HPDE6-E6E7 (cell line): ENCODE measurements around the gene FBXW11.
"Not testable (repeated sequence)": the region's sequence is repeated elsewhere in the genome, so short reads cannot be mapped to it uniquely, and the experiment has no call there.

Experiments used
- DNase-seq: peaks from one replicate; pipeline ENCODE4 v3.0.0; 2011; ENCODE audit warnings: missing footprints; ENCODE audit errors: extremely low spot score

FBXW11 gene

DNA sequence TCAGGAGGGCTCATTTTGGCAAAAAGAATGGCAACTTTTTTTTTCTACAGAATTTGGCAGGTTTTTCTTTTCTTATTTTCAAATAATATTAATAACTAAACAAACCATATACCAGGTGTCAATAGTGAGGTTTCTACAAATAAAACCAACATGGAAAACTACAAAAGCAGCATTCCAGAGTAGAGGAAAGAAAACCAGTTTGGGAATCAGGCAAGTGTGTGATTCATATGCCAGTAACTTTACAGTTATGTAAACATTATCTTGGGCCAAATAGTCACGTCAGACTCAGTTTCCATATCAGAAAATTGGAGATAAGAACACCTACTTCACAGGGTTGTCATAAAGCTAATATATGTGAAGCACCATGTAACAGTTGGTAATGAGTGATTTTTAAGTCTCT lies 51.7 kb downstream of the FBXW11 start:
- DNase-seq: no peak

DNA sequence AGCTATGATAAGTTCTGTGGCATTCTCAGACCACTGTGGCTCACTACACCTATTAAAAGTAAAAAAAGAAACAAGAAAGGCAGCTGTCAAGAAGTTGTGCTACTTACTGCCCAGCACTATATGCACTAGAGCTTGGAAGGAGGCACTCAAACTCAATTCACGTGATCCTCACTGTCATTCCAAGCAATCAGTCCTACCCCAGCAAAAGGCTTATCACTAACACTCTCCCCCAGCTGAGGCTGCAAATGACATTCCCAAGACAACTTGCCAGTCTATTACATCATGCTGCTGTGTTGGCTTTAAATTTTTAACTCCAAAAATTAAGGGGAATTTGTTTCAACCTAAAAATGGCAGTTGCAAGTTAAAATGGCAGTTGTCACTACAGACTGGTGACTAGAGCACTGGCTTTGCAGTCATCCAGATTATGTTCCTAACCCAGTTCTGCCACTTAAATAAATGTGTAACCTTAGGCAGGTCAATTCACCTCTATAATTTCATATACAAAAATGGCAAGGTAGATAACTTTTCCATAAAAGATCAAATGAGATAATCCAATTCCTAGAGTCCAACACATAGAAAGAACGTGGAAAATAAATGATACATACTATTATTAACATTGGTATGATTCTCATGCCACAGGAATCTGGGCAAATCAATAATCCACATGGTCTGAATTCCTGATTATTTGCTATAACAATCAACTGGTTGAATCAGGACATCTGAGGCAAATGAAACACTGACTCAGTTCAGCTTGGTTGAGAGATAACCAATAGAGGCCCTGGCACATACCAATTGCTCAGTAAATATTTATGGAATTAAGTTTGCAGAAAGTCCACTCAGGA lies 52.4 kb downstream of the FBXW11 start:
- no peak for DNase-seq

DNA sequence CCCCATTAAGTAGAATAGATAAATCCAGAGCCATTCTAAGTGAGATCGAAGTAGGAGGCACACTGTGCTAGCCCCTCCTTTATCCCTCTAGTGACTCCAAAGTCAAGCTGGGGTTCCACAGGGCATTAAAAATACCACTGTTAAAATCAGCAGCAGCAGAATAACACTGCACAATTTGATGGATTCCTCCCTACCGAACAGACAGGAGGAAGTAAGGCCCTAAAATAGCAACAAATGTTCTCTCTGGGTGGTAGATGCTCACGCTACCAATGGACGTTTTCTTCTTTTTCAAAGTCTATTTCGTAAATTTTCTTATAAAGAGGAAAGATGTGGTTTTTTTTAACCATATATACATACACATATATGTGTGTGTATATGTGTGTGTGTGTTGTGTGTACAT lies 54.4 kb downstream of the FBXW11 start:
- DNase-seq: no peak

DNA sequence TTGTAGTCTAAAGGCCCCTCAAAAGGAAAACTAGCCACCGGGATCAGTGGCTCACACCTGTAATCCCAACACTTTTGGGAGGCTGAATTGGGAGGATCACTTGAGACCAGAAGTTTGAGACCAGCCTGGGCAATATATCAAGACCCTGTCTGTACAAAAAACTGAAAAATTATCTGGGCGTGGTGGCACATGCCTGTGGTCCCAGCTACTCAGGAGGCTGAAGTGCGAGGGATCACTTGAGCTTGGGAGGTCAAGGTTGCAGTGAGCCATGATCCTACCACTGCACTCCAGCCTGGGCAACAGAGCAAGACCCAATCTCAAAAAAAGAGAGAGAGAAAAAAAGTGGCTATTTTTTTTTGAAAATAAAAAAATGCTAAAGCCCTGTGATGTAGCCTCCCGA lies 55.2 kb downstream of the FBXW11 start:
- no peak for DNase-seq

DNA sequence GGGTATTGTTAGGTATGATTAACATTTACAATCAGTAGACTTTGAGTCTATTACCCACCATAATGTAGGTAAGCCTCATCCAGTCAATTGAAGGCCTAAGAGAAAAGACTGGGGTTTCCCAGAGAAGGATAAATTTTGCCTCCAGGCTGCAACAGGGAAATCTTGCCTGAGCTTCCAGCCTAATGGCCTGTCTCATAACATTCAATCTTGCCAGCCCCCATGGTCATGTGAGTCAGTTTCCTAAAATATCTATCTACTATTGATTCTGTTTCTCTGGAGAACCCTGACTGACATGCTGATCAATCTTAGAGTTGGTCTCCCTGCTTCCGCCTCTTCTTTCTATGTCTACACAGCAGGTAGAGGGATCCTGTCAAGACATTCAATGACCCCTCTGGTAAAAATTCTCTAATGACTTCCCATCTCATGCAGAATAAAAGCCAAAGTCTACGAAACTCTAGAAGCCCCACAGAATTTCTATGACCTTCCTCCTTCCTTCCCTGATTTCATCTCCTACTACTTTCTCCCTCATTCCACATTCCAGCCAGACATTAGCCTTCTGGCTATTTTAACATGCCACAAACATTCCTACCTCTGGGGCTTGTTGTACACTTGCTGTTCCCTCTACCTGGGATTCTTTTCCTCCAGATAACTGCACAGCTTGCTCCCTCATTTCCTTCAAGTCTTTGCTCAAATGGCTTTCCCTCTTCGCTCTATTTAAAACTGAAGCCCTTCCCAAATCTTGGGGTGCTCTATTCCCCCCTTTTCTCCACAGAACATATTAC lies 60.2 kb downstream of the FBXW11 start:
- no peak for DNase-seq

DNA sequence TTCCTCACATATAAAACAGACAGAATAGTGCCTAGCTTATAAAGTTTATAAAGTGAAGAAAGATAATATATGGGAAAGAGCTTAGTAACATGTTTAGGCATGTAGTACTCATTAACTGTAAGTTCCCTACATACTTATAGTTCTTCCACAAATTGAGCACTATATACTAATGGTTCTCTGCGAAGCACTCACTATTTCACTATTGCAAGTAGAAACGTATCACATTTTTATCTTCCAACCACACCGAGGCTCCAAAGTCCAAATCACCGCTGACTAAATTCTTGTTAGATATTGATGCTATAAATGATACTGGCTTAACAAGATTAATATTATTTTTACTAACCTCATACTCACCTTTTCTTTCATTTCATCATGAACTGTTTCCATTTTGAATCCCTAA lies 61.0 kb downstream of the FBXW11 start:
- DNase-seq: no peak

DNA sequence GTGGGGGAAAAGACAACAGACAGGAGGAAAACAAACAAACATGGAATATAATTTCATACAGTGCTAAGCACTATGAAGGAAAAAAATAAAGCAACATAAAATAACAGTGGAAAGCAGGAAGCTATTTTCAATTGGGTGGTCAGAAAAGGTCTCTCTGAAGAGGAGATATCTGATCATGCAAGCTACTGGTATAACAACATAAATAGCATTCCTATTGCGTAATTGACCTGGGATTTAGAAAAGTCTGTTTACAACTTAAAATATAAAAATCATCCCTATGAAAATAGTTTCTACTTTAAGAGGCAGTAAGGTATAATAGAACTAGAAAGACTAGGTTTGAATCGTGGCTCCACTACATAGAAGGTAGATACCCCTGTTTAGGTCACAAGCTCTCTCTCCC lies 61.4 kb downstream of the FBXW11 start:
- DNase-seq: no peak

DNA sequence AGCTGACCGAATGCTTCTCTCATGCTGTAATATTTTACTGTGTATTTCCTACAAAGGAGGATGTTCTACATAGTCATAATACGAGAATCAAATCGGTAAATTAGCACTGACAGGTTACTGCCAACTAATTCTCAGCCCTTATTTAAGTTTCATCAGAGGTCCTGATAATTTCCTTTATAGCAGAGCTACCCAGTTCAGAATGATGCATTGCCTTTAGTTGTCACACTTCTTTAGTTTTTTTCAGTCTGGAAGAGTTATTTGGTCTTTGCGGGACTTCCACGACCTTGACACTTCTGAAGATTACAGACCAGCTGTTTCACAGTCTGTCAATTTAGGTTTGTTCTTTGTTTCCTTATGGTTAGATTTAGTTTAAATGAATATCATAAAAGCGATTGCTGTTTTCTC lies 64.3 kb downstream of the FBXW11 start:
- not testable (repeated sequence) for DNase-seq

DNA sequence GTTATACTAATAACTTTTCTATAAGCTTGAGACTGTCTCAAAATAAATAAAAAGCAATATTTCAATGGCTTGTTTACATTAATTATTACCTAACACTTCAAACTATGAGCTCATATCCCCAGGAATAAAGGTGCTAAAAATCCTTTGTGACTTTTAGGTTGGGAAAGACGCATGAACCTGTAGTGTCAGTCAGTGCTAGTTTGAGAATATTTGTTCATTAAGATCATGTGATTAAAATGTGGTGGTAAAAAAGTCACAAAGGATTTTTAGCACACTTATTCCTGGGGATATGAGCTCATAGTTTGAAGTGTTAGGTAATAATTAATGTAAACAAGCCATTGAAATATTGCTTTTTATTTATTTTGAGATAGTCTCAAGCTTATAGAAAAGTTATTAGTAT lies 64.8 kb downstream of the FBXW11 start:
- DNase-seq: not testable (repeated sequence)

DNA sequence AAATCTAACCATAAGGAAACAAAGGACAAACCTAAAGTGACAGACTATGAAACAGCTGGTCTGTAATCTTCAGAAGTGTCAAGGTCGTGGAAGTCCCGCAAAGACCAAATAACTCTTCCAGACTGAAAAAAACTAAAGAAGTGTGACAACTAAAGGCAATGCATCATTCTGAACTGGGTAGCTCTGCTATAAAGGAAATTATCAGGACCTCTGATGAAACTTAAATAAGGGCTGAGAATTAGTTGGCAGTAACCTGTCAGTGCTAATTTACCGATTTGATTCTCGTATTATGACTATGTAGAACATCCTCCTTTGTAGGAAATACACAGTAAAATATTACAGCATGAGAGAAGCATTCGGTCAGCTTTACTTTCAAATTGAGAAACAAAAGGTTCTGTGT lies 65.2 kb downstream of the FBXW11 start:
- DNase-seq: not testable (repeated sequence)

DNA sequence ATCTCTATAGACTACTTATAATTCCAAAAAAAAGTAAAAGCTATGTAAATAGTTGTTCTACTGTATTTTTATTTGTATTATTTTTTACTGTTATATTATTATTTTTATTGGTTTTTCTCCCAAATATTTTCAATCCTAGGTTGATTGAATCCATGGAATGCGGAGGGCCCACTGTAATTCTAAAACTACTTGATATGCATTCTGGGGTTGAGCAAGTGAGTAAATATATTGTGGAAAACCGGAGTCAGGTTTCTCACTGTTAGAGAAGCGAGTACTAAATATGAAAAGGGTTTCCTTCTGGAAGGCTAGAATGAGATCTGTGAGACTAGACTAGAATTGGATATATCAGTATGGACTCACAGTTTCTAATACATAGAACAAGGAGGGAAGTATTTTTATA lies 66.5 kb downstream of the FBXW11 start:
- DNase-seq: no peak

DNA sequence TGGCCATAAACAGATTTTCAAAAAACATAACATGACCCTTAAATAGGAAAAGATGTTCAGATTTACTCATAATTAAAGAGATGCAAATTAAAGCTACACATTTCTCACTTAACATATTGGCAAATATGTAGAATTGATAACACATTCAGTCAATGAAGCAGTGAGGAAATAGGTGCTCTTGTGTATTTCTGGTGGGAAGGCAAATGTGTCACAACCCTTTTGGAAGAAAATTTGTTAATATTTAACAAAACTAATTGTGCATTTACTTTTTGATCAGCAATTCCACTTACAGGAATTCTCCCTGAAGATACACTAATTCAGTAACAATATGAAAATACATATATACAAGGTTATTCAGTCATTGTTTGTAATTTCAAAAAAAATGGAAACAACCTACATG lies 68.1 kb downstream of the FBXW11 start:
- no peak for DNase-seq

DNA sequence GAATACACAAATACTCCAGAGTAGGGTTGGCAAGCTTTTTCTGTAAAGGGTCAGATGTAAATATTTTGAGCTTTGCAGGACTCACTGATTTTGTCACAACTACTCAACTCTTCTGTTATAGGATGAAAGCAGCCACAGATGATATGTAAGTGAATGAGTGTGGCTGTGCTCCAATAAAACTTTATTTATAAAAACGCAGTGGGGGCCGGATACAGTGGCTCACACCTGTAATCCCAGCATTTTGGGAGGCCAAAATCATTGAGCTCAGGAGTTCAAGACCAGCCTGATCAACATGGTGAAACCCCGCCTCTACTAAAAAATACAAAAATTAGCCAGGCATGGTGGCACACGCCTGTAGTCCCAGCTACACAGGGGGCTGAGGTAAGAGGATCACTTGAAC lies 69.1 kb downstream of the FBXW11 start:
- DNase-seq: no peak

DNA sequence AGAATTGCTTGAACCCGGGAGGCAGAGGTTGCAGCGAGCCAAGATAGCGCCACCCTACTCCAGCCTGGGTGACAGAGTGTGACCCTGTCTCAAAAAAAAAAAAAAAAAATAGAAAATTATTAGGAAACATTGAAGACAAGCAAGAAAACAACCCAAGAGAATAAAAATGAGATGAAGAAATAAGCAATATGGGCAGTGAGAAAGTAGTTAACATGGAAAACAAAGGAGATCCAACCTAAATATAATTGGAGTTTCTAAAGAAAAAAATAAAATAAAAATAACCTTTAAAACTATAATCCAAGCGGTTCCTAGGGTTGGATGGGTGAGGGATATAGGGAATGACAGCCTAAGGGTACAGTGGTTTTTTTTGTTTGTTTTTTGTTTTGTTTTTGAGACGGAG lies 71.9 kb downstream of the FBXW11 start:
- no peak for DNase-seq

DNA sequence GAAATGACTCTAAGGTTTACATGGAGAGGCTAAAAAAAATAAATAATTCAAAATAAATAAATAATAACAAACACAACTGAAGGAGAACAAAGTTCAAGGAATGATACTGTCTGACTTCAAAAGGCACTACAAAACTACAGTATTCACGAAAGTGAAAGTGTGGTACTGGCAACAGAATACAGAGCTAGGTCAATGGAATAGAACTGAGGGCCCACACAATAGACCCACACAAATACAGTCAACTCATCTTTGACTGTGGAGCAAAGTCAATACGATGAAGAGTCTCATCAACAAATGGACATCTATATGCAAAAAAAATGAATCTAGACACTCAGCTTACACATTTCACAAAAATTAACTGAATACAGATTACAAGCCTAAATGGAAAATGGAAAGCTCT lies 75.3 kb downstream of the FBXW11 start:
- no peak for DNase-seq

DNA sequence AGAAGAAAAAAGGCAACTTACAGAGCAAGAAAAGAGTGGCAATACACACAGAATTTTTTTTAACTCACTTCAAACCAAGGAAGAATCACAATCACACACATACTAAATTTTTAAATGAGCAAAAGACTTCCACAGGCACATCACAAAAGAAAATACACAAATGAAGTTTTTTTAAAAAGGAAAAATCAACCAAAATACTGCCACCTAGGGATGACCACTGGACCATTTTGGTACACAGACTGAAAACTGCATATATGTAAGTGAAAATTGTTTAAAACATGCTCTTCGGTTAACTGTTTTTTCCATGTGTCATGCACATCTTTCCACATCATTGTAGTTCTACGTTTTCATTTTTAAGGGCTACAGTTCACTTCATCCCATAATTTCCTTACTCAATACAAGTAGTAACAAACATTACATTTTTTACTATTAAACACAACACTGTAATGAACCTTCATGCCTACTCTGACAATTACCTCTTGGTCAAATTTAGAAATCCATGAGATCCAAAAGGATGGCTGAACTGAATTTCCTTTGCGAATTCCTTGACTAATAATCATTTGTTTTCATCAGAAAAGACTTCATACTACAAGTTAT lies 79.0 kb downstream of the FBXW11 start:
- no peak for DNase-seq

DNA sequence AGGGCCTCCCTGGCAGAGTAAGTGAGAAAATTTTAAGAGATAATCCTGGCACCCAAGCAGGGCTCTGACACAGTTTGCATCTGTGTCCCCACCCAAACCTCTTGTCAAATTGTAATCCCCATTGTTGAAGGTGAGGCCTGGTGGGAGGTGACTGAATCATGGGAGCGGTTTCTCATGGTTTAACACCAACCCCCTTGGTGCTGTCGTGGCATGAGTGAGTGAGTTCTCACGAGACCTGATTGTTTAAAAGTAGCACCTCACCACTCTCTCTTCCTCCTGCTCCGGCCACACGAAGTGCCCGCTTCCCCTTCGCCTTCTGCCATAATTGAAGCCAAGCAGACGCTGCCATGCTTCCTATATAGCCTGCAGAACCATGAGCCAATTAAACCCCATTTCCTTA lies 80.1 kb downstream of the FBXW11 start:
- no peak for DNase-seq

DNA sequence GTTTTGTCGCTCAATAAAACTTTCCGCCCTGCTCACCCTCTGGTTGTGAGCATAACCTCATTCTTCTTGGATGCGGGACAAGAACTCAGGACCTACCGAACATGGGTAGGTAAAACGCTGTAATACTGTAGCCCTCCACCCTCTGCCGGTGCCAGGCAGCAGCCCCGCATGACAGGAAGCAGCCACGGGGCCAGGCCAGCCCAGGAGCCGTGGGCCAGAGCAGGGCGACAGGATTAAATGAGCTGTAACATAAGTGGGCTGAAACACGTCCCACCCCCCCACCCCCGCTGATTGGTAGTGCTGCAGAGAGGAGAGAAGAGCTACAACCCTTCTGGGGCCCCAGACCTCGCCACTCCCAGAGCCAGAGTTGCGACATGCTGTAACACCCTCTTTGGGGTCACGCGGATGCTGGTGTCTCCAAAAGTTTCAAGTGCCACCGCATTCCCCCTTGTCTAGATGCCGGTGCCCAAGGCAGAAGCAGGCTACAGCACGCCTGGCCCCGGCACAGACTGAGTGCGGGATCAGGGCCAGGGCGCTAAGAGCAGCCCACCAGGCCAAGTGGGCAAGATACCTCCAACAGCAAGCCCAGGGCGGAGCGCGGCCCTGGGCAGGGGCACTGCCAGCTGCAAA lies 81.8 kb downstream of the FBXW11 start:
- DNase-seq: no peak

DNA sequence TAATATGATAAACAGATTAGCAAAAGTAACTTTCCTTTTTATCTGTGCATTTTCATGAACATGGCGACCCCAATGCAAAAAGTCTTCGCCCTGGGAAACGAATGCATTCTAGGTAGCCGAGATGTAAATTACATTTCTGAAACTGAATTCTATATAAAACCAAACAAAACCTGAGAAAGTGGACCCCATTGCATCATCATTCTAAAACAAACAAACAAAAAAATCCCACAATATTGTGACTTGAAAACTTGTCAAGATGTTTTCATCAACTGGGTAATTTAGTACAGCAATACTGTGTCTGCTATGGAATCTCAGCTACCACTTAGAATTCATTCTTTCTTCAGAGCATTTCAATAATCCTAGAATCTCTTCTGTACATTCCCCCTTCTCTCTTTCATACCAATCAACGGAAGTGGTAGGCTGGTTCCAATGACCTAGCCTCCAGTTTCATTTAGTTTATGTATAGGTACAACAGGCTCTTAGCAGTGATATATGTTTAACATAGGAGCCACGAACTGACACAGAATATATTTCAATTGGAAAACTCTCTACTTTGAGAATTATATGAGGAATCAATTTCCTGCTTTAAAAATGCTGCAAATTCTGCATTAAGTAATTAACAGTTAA lies 85.6 kb downstream of the FBXW11 start:
- no peak for DNase-seq

DNA sequence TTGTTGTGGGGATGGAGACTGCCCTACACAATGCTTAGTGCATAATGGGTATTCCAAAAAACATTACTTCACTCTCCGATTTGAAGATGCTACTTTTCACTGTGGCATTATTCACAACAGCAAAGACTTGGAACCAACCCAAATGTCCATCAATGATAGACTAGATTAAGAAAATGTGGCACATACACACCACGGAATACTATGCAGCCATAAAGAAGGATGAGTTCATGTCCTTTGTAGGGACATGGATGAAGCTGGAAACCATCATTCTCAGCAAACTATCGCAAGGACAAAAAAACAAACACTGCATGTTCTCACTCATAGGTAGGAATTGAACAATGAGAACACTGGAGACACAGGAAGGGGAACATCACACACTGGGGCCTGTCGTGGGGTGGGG lies 90.7 kb downstream of the FBXW11 start:
- not testable (repeated sequence) for DNase-seq

DNA sequence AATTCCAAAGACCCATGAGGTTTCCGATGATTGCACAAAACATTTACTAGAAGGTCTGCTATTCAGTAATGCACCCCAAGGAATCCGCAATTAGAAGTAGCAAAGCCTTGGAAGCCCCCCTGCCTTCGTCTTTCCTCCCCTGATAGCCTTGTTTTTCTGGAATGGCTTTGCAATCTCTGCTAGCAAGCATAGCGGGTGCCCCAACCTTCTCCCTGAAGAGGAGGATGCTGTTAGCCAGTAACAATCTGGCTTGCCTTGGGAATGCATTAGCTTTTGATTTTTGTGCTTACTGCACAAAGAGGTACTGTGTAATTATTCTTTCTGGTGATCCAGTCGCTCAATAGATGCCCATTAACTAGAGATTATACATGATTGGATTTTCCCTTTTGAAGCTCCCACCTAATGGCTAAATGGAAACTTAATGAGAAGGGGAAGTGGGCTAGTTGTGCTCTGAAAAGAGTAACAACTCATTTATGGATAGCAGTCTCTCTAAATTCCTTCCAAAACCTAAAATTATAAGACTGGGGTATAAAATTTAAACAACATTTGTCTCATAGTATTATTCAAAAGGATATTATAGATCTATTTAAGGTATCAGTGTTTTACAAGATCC lies 91.6 kb downstream of the FBXW11 start:
- DNase-seq: no peak

DNA sequence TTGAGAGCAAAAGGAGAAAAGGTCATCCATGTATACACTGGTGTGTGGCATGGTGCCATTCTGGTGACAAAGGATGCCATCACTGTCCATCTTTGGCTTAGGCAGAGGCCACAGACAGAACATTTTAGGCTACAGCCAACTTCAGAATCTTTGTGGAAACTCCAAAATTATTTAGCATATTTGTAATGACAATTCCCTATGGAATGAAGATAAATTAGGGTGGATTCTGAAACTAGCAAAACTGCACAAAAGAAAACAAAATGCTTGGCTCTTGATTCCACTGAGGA lies 92.5 kb downstream of the FBXW11 start:
- DNase-seq: no peak
